Naive thymus-derived CD8-positive, alpha-beta T cell (primary cell): ENCODE measurements around the gene TXLNA. TPM values are rescaled to one million over a fixed set of nuclear protein-coding genes. Genes with fewer than 3 reads are reported as not detected.
A peak's percentile ranks its signal among the peaks of the same experiment; 100 is the strongest.

Experiments used
- ATAC-seq, 2 donors: fragments of 150-1000 bp; cut with Tn5 transposase in 1 of 2; sonication (Bioruptor Pico), chemical (Tn5 transposase) in 1 of 2; 1 replicate in 1 of 2; 2 replicates in 1 of 2; pipeline ENCODE4 v1.10.0; 2021; ENCODE audit warnings: mild to moderate bottlenecking in 2 of 2, moderate library complexity in 2 of 2
- POLR2A ChIA-PET: fragments of 350-600 bp; sonication (Branson Sonifier 250); formaldehyde crosslinking; loops from one replicate; lab custom pipeline; 2021; ENCODE audit warnings: antibody characterized with exemption; lab: Charles Lee
- DNase-seq, 10 donors: peaks; one replicate each; pipeline versions ENCODE4 v3.0.0 to v3.0.0-alpha.2; 2020 to 2022
- H3K27ac Mint-ChIP-seq, 10 donors: one replicate each; pipeline ENCODE4 v1.8.0; 2020 to 2022; ENCODE audit warnings: mild to moderate bottlenecking in 10 of 10, mixed read lengths in 10 of 10, moderate library complexity in 4 of 10, inconsistent platforms in 1 of 10
- H3K27me3 Mint-ChIP-seq, 5 donors: one replicate each; pipeline ENCODE4 v1.8.0; 2021 to 2022; ENCODE audit warnings: mixed read lengths in 5 of 5
- H3K36me3 Mint-ChIP-seq, 3 donors: one replicate each; pipeline ENCODE4 v1.8.0; 2020 to 2022; ENCODE audit warnings: mixed read lengths in 3 of 3, mild to moderate bottlenecking in 2 of 3, inconsistent platforms in 1 of 3
- H3K4me1 Mint-ChIP-seq, 4 donors: one replicate each; pipeline ENCODE4 v1.8.0; 2021 to 2022; ENCODE audit warnings: mixed read lengths in 4 of 4
- H3K4me3 Mint-ChIP-seq, 10 donors: one replicate each; pipeline ENCODE4 v1.8.0; 2020 to 2022; ENCODE audit warnings: mild to moderate bottlenecking in 10 of 10, mixed read lengths in 10 of 10, moderate library complexity in 6 of 10, inconsistent platforms in 1 of 10
- H3K9me3 Mint-ChIP-seq, 9 donors: one replicate each; pipeline ENCODE4 v1.8.0; 2020 to 2022; ENCODE audit warnings: mixed read lengths in 9 of 9, mild to moderate bottlenecking in 3 of 9, inconsistent platforms in 1 of 9, moderate library complexity in 1 of 9
- polyA plus RNA-seq, 3 donors: library from polyadenylated mRNA; unstranded; fragments of 300-500 nt; fragmentation: Illumina TruSeq; gene quantifications; one replicate each; pipeline ENCODE4 v1.2.3, GENCODE V29; 2021
- total RNA-seq, 8 experiments: library from RNA in 2 of 8; stranded (reverse) in 2 of 8; gene quantifications; one replicate each; pipeline ENCODE4 v1.2.3 and lab custom pipeline; 2021 to 2026

TXLNA gene
- total and polyA plus RNA-seq, 5 experiments from 2014 or later: 19.0 to 36.0 (median 28.3) TPM

GRCh38 chr1:32199717-32200072 lies 20.2 kb downstream of the TXLNA start:
- H3K36me3 Mint-ChIP-seq: peaks cover 0 to 24% (median 2%) of the 10 kb centered on the region in 3 donors
- H3K4me1 Mint-ChIP-seq: peaks cover 39 to 65% (median 63%) of the 10 kb centered on the region in 4 donors

GRCh38 chr1:32200226-32201010 lies 20.9 kb downstream of the TXLNA start, which contains the start of gene CCDC28B:
Gene CCDC28B, plus strand, starts transcription at chr1:32200595. Its CDS starts 1,341 bp downstream, at chr1:32201936.
- peak; percentile 54 to 56 for ATAC-seq
- peak within 1 kb of the TSS; percentile 86 to 97 (median 95) for H3K4me3 Mint-ChIP-seq
- H3K36me3 Mint-ChIP-seq: peaks cover 0 to 17% (median 2%) of the 10 kb centered on the region in 3 donors
- peak within 1 kb of the TSS; percentile 89 to 98 (median 94) for H3K27ac Mint-ChIP-seq
- peaks cover 35 to 60% (median 59%) of the 10 kb centered on the region in 4 donors for H3K4me1 Mint-ChIP-seq
- POLR2A ChIA-PET: interaction anchor here (0.5 to 2.5 kb wide), 16 partner anchors 11 to 759 kb away, joined by 3 to 23 read pairs (median 4); partner anchors contain the start of genes BSDC1, LCK, MARCKSL1 and TXLNA
- DNase-seq: peak; percentile 34 to 74 (median 63)
- H3K27me3 Mint-ChIP-seq: no peaks in the 10 kb centered on the region
- H3K9me3 Mint-ChIP-seq: no peaks in the 10 kb centered on the region

More at GRCh38 chr1:32199717-32200072, 20.2 kb downstream of the TXLNA start:
- no peak for DNase-seq
- ATAC-seq: no peak
- POLR2A ChIA-PET: interaction anchor here (1.0 to 2.4 kb wide), 5 partner anchors 15 to 92 kb away, joined by 3 to 23 read pairs (median 3); partner anchors contain the start of genes HDAC1 and TXLNA
- peak overlapping the region in 9 of 10 donors; percentile 86 to 97 (median 95) for H3K4me3 Mint-ChIP-seq
- no peaks in the 10 kb centered on the region for H3K27me3 Mint-ChIP-seq
- no peaks in the 10 kb centered on the region for H3K9me3 Mint-ChIP-seq
- peak overlapping the region in 9 of 10 donors; percentile 89 to 98 (median 95) for H3K27ac Mint-ChIP-seq

GRCh38 chr1:32201011-32201855 lies 21.8 kb downstream of the TXLNA start:
- Mint-ChIP-seq H3K4me3 (peak overlapping the region; percentile 86 to 97 (median 95)), H3K4me1 (peaks cover 33 to 60% (median 56%) of the 10 kb centered on the region in 4 donors), H3K27ac (peak overlapping the region; percentile 89 to 98 (median 94)), H3K36me3 (peaks cover 0 to 12% (median 1%) of the 10 kb centered on the region in 3 donors), H3K27me3 (no peaks in the 10 kb centered on the region), H3K9me3 (no peaks in the 10 kb centered on the region)
- ATAC-seq: peak; percentile 68 to 70
- peak; percentile 64 to 90 (median 76) for DNase-seq
- POLR2A ChIA-PET: interaction anchor here (0.5 to 2.5 kb wide), 17 partner anchors 11 to 889 kb away, joined by 3 to 23 read pairs (median 4); partner anchors contain the start of genes BSDC1, LCK, MARCKSL1 and TXLNA

- no peak for DNase-seq
- peak overlapping the region; percentile 50 to 92 (median 87) for H3K4me3 Mint-ChIP-seq
- POLR2A ChIA-PET: interaction anchor here (0.5 to 3.0 kb wide), 13 partner anchors 8 to 131 kb away, joined by 3 to 16 read pairs (median 4); partner anchors contain the start of genes KPNA6, MARCKSL1 and TXLNA
- H3K9me3 Mint-ChIP-seq: no peaks in the 10 kb centered on the region
- H3K4me1 Mint-ChIP-seq: peaks cover 22 to 42% (median 38%) of the 10 kb centered on the region in 4 donors
- H3K36me3 Mint-ChIP-seq: peaks cover 0 to 4% (median 0%) of the 10 kb centered on the region in 3 donors
- no peak for ATAC-seq
- H3K27ac Mint-ChIP-seq: peak overlapping the region in 8 of 10 donors; percentile 80 to 97 (median 93)
- H3K27me3 Mint-ChIP-seq: no peaks in the 10 kb centered on the region
These were observed 25.5 kb downstream of the TXLNA start for GRCh38 chr1:32204943-32205361.

GRCh38 chr1:32205401-32206370 lies 26.2 kb downstream of the TXLNA start, which contains the start of gene IQCC:
Gene IQCC, plus strand, starts transcription at chr1:32205671. Its CDS starts 11 bp downstream, at chr1:32205682.
- POLR2A ChIA-PET: interaction anchor here (0.5 to 3.0 kb wide), 15 partner anchors 8 to 134 kb away, joined by 3 to 16 read pairs (median 4); partner anchors contain the start of genes KPNA6, MARCKSL1 and TXLNA
- peak within 1 kb of the TSS; percentile 84 to 92 (median 87) for H3K4me3 Mint-ChIP-seq
- H3K4me1 Mint-ChIP-seq: peaks cover 18 to 38% (median 31%) of the 10 kb centered on the region in 4 donors
- peak; percentile 69 to 74 for ATAC-seq
- H3K9me3 Mint-ChIP-seq: no peaks in the 10 kb centered on the region
- H3K27ac Mint-ChIP-seq: peak within 1 kb of the TSS; percentile 53 to 97 (median 93)
- peak; percentile 77 to 92 (median 85) for DNase-seq
- peaks cover 0 to 4% (median 0%) of the 10 kb centered on the region in 3 donors for H3K36me3 Mint-ChIP-seq
- H3K27me3 Mint-ChIP-seq: no peaks in the 10 kb centered on the region

GRCh38 chr1:32208469-32208868 lies 29.0 kb downstream of the TXLNA start:
- Mint-ChIP-seq H3K27ac (peak overlapping the region in 2 of 10 donors; percentile 42 to 60), H3K9me3 (no peaks in the 10 kb centered on the region), H3K4me1 (peaks cover 7 to 26% (median 13%) of the 10 kb centered on the region in 4 donors), H3K4me3 (no peak overlapping the region), H3K36me3 (peaks cover 0 to 1% (median 0%) of the 10 kb centered on the region in 3 donors), H3K27me3 (no peaks in the 10 kb centered on the region)
- DNase-seq (no peak), ATAC-seq (no peak)
- POLR2A ChIA-PET: interaction anchor here (1.4 to 1.5 kb wide), 2 partner anchors 11 to 29 kb away, joined by 4 read pairs; partner anchors contain the start of gene TXLNA

GRCh38 chr1:32208891-32209328 lies 29.4 kb downstream of the TXLNA start, which contains the start of gene DCDC2B:
Gene DCDC2B, plus strand, starts transcription at chr1:32209089. Its CDS starts 5 bp downstream, at chr1:32209094.
- POLR2A ChIA-PET: interaction anchor here (1.4 kb wide), 1 partner anchor 11 kb away, joined by 4 read pairs; no protein-coding TSS in a partner anchor

GRCh38 chr1:32215629-32216480 lies 36.4 kb downstream of the TXLNA start:
- Mint-ChIP-seq H3K9me3 (no peaks in the 10 kb centered on the region), H3K4me1 (peaks cover 7 to 22% (median 16%) of the 10 kb centered on the region in 4 donors), H3K36me3 (peaks cover 0 to 29% (median 3%) of the 10 kb centered on the region in 3 donors), H3K4me3 (no peak overlapping the region), H3K27ac (peak overlapping the region in 6 of 10 donors; percentile 22 to 80 (median 55)), H3K27me3 (no peaks in the 10 kb centered on the region)
- ATAC-seq (peak; percentile 90 to 92), DNase-seq (peak; percentile 34 to 76 (median 46))
- POLR2A ChIA-PET: interaction anchor here (0.6 to 4.0 kb wide), 20 partner anchors 10 to 144 kb away, joined by 3 to 17 read pairs (median 4); partner anchors contain the start of genes CCDC28B, HDAC1, IQCC and KPNA6

More at GRCh38 chr1:32208891-32209328, 29.4 kb downstream of the TXLNA start, which contains the start of gene DCDC2B:
- H3K4me3 Mint-ChIP-seq: no peak within 1 kb of the TSS
- no peaks in the 10 kb centered on the region for H3K27me3 Mint-ChIP-seq
- no peak for DNase-seq
- no peak for ATAC-seq
- no peaks in the 10 kb centered on the region for H3K9me3 Mint-ChIP-seq
- H3K4me1 Mint-ChIP-seq: peaks cover 6 to 22% (median 12%) of the 10 kb centered on the region in 4 donors
- H3K27ac Mint-ChIP-seq: peak within 1 kb of the TSS in 5 of 10 donors; percentile 44 to 72 (median 50)
- H3K36me3 Mint-ChIP-seq: no peaks in the 10 kb centered on the region

GRCh38 chr1:32216566-32216965 lies 37.1 kb downstream of the TXLNA start:
- Mint-ChIP-seq H3K27ac (peak overlapping the region in 2 of 10 donors; percentile 28 to 80), H3K27me3 (no peaks in the 10 kb centered on the region), H3K36me3 (peaks cover 0 to 29% (median 3%) of the 10 kb centered on the region in 3 donors), H3K4me3 (no peak overlapping the region), H3K9me3 (no peaks in the 10 kb centered on the region), H3K4me1 (peaks cover 10 to 29% (median 23%) of the 10 kb centered on the region in 4 donors)
- ATAC-seq (no peak), DNase-seq (no peak)
- POLR2A ChIA-PET: interaction anchor here (0.8 to 4.0 kb wide), 11 partner anchors 10 to 143 kb away, joined by 3 to 17 read pairs (median 7); partner anchors contain the start of genes HDAC1, IQCC, MARCKSL1 and TXLNA
